ENCODE results near the gene CTSZ. TPM values are rescaled to one million over a fixed set of nuclear protein-coding genes. Genes with fewer than 3 reads are reported as not detected.

Gene CTSZ
- total and polyA plus RNA-seq, 3 donors from 2014 or later: 49.4 to 120 (median 77.4) TPM

DNA sequence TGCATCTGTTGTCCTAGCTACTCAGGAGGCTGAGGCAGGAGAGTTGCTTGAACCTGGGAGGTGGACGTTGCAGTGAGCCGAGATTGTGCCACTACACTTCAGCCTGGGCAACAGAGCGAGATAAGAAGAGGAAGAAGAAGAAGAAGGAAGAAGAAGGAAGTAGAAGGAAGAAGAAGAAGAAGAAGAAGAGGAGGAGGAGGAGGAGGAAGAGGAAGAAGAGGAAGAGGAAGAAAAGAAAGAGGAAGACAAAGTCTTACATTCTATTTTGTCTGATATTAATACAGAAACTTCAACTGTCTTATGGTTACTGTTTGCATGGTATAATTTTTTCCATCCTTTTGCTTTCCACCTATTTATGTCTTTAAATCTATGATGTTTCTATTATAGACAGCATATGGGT lies 33.2 kb downstream of the CTSZ start:
- Histone ChIP-seq H3K4me3 (no peak overlapping the region), H3K4me1 (no peaks in the 10 kb centered on the region), H3K36me3 (ENCODE audit: low read depth, missing control alignments) (no peaks in the 10 kb centered on the region), H3K9me3 (no peaks in the 10 kb centered on the region), H3K27ac (no peak overlapping the region), H3K27me3 (no peaks in the 10 kb centered on the region)
- no peak for TF ChIP-seq POLR2A (IDR thresholded peaks at IDR 0.05)
- TF ChIP-seq, protein P1, sequence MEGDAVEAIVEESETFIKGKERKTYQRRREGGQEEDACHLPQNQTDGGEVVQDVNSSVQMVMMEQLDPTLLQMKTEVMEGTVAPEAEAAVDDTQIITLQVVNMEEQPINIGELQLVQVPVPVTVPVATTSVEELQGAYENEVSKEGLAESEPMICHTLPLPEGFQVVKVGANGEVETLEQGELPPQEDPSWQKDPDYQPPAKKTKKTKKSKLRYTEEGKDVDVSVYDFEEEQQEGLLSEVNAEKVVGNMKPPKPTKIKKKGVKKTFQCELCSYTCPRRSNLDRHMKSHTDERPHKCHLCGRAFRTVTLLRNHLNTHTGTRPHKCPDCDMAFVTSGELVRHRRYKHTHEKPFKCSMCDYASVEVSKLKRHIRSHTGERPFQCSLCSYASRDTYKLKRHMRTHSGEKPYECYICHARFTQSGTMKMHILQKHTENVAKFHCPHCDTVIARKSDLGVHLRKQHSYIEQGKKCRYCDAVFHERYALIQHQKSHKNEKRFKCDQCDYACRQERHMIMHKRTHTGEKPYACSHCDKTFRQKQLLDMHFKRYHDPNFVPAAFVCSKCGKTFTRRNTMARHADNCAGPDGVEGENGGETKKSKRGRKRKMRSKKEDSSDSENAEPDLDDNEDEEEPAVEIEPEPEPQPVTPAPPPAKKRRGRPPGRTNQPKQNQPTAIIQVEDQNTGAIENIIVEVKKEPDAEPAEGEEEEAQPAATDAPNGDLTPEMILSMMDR (IDR thresholded peaks at IDR 0.05): no peak
- WGBS, 2 donors: 82% methylated on average over 3 of the region's 3 CpGs
- intact Hi-C loops (cut with DNase I; ENCODE audit: low total_unique reads): no loop called here
- DNase-seq: no peak

DNA sequence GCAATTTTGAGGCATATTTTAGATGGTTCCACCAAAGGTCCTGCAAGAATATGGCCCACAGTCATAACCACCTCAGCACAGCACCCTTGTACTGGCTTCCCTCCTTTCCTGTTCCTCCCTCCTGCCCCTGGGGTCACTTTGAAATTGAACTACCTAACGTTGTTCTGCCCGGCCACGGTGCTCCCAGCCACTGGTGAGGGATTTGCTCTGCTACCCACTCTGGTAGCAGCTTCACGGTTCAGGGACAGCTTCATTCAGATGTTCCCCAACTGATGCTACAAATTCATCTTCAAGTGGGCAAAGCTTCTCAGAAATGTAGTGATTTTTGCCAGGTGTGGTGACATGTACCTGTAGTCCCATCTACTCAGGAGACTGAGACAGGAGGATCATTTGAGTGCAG lies 33.9 kb downstream of the CTSZ start:
- no peak overlapping the region for H3K27ac ChIP-seq
- no peaks in the 10 kb centered on the region for H3K9me3 ChIP-seq
- H3K27me3 ChIP-seq: no peaks in the 10 kb centered on the region
- H3K4me3 ChIP-seq: no peak overlapping the region
- no peak for TF ChIP-seq POLR2A (IDR thresholded peaks at IDR 0.05)
- TF ChIP-seq, protein P1 (IDR thresholded peaks at IDR 0.05): no peak
- H3K36me3 ChIP-seq (ENCODE audit: low read depth, missing control alignments): no peaks in the 10 kb centered on the region
- no peaks in the 10 kb centered on the region for H3K4me1 ChIP-seq
- intact Hi-C loops (cut with DNase I; ENCODE audit: low total_unique reads): no loop called here
- WGBS, 2 donors: 77 to 90% methylated on average over 4 of the region's 4 CpGs
- DNase-seq: no peak

DNA sequence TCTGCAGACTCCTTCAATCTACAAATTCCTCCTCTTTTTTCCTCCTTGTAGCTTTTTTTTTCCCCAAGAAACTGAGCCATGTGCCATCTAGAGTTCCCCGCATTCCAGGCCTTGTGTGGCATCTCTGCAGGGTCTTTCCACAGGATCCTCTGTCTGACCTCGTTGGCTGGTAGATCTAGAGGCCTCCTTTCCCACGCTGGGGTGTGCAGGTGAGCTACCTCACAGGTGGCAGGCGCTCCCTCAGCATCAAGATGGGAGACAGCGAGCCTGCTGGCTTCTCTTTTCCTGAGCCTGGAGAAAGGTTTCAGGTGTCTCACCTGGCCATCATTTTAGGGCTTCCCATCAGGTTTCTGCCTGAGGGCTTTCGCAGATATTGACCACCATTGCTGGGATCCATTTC lies 35.6 kb downstream of the CTSZ start:
- DNase-seq: no peak
- Histone ChIP-seq H3K4me3 (no peak overlapping the region), H3K36me3 (ENCODE audit: low read depth, missing control alignments) (no peaks in the 10 kb centered on the region), H3K4me1 (no peaks in the 10 kb centered on the region), H3K27me3 (no peaks in the 10 kb centered on the region), H3K9me3 (no peaks in the 10 kb centered on the region), H3K27ac (no peak overlapping the region)
- WGBS, 2 donors: 83% methylated on average over 6 of the region's 6 CpGs
- TF ChIP-seq POLR2A (IDR thresholded peaks at IDR 0.05): no peak
- TF ChIP-seq, protein P1 (IDR thresholded peaks at IDR 0.05): no peak
- intact Hi-C loops (cut with DNase I; ENCODE audit: low total_unique reads): no loop called here

DNA sequence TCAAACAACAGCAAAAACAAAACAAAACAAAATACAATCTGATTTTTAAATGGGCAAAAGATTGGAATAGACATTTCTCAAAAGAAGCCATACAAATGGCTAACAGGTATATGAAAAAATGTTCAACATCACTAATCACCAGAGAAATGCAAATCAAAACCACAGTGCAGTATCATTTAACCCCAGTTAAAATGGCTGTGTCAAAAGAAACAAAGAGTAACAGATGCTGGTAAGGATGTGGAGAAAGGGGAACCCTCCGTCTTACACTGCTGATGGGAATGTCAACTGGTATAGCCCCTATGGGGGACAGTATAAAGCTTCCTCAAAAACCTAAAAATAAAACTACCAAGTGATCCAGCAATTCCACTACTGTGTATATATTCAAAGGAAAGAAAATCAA lies 36.9 kb downstream of the CTSZ start:
- intact Hi-C loops (cut with DNase I; ENCODE audit: low total_unique reads): no loop called here
- WGBS, 2 donors: 79 to 80% methylated on average over 1 of the region's 1 CpG
- H3K27me3 ChIP-seq: no peaks in the 10 kb centered on the region
- TF ChIP-seq, protein P1 (IDR thresholded peaks at IDR 0.05): no peak
- no peak for TF ChIP-seq POLR2A (IDR thresholded peaks at IDR 0.05)
- DNase-seq: no peak
- no peak overlapping the region for H3K27ac ChIP-seq
- H3K9me3 ChIP-seq: no peaks in the 10 kb centered on the region
- no peak overlapping the region for H3K4me3 ChIP-seq
- H3K4me1 ChIP-seq: no peaks in the 10 kb centered on the region
- no peaks in the 10 kb centered on the region for H3K36me3 ChIP-seq (ENCODE audit: low read depth, missing control alignments)

DNA sequence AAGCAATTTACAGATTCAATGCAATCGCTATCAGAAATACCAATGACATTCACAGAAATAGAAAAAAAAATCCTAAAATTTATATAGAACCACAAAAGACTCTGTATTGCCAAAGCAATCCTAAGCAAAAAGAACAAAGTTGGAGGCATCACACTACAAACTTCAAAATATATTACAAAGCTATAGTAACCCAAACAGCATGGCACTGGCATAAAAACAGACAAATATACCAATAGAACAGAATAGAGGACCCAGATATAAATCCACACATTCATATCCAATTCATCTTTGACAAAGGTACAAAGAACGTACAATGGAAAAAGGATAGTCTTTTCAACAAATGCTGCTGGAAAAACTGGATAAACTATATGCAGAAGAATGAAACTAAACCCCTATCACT lies 37.6 kb downstream of the CTSZ start:
- Histone ChIP-seq H3K4me3 (no peak overlapping the region), H3K9me3 (no peaks in the 10 kb centered on the region), H3K27me3 (no peaks in the 10 kb centered on the region), H3K4me1 (no peaks in the 10 kb centered on the region), H3K27ac (no peak overlapping the region), H3K36me3 (ENCODE audit: low read depth, missing control alignments) (no peaks in the 10 kb centered on the region)
- DNase-seq: no peak
- intact Hi-C loops (cut with DNase I; ENCODE audit: low total_unique reads): no loop called here
- WGBS, 2 donors: 68 to 96% methylated on average over 2 of the region's 2 CpGs
- no peak for TF ChIP-seq POLR2A (IDR thresholded peaks at IDR 0.05)
- TF ChIP-seq, protein P1 (IDR thresholded peaks at IDR 0.05): no peak
